Measurements from ENCODE around the gene ADNP2. TPM values are rescaled to one million over a fixed set of nuclear protein-coding genes. Genes with fewer than 3 reads are reported as not detected.
A peak's percentile ranks its signal among the peaks of the same experiment; 100 is the strongest.
"Not testable (repeated sequence)": the region's sequence is repeated elsewhere in the genome, so short reads cannot be mapped to it uniquely, and the experiment has no call there.

Gene ADNP2
- total RNA-seq, 1 donor from 2014 or later, result 29.8 TPM

- H3K9me3 Mint-ChIP-seq; intact Hi-C loops (cut with micrococcal nuclease); H3K27ac Mint-ChIP-seq: not testable (repeated sequence)
Measured at GRCh38 chr18:80164727-80165355, 55.8 kb downstream of the ADNP2 start.

GRCh38 chr18:80166240-80166639 is 57.2 kb downstream of the ADNP2 start:
- Mint-ChIP-seq H3K27ac (no peak overlapping the region), H3K4me1 (peaks cover 2% of the 10 kb centered on the region), H3K36me3 (ENCODE audit: low read depth) (no peaks in the 10 kb centered on the region), H3K27me3 (peaks cover 4% of the 10 kb centered on the region), H3K4me3 (no peak overlapping the region), H3K9me3 (peaks cover 5% of the 10 kb centered on the region)
- intact Hi-C loops (cut with micrococcal nuclease), result no loop called here
- DNase-seq, result no peak

More at GRCh38 chr18:80164727-80165355, 55.8 kb downstream of the ADNP2 start:
- not testable (repeated sequence) for H3K4me1 Mint-ChIP-seq; H3K27me3 Mint-ChIP-seq; DNase-seq; H3K36me3 Mint-ChIP-seq (ENCODE audit: low read depth); H3K4me3 Mint-ChIP-seq

GRCh38 chr18:80166725-80167124 is 57.7 kb downstream of the ADNP2 start:
- intact Hi-C loops (cut with micrococcal nuclease), result no loop called here
- DNase-seq, result no peak
- no peak overlapping the region for H3K27ac Mint-ChIP-seq

GRCh38 chr18:80167331-80167730 is 58.3 kb downstream of the ADNP2 start:
- H3K9me3 Mint-ChIP-seq, result peaks cover 5% of the 10 kb centered on the region
- no peaks in the 10 kb centered on the region for H3K36me3 Mint-ChIP-seq (ENCODE audit: low read depth)
- DNase-seq, result no peak
- intact Hi-C loops (cut with micrococcal nuclease), result no loop called here
- H3K4me3 Mint-ChIP-seq, result no peak overlapping the region
- H3K27ac Mint-ChIP-seq, result no peak overlapping the region
- H3K4me1 Mint-ChIP-seq, result peaks cover 7% of the 10 kb centered on the region
- H3K27me3 Mint-ChIP-seq, result peaks cover 8% of the 10 kb centered on the region

More at GRCh38 chr18:80166725-80167124, 57.7 kb downstream of the ADNP2 start:
- no peaks in the 10 kb centered on the region for H3K36me3 Mint-ChIP-seq (ENCODE audit: low read depth)
- no peak overlapping the region for H3K4me3 Mint-ChIP-seq
- peaks cover 7% of the 10 kb centered on the region for H3K4me1 Mint-ChIP-seq
- H3K27me3 Mint-ChIP-seq, result peaks cover 7% of the 10 kb centered on the region
- peaks cover 5% of the 10 kb centered on the region for H3K9me3 Mint-ChIP-seq

GRCh38 chr18:80167931-80168330 is 58.9 kb downstream of the ADNP2 start:
- H3K4me1 Mint-ChIP-seq, result peaks cover 7% of the 10 kb centered on the region
- no peak overlapping the region for H3K27ac Mint-ChIP-seq
- intact Hi-C loops (cut with micrococcal nuclease), result no loop called here
- H3K27me3 Mint-ChIP-seq, result peaks cover 8% of the 10 kb centered on the region
- no peak for DNase-seq
- H3K36me3 Mint-ChIP-seq (ENCODE audit: low read depth), result no peaks in the 10 kb centered on the region
- H3K4me3 Mint-ChIP-seq, result no peak overlapping the region
- peaks cover 5% of the 10 kb centered on the region for H3K9me3 Mint-ChIP-seq

GRCh38 chr18:80168346-80168745 is 59.3 kb downstream of the ADNP2 start:
- Mint-ChIP-seq H3K27me3 (peaks cover 8% of the 10 kb centered on the region), H3K36me3 (ENCODE audit: low read depth) (no peaks in the 10 kb centered on the region), H3K9me3 (peaks cover 5% of the 10 kb centered on the region), H3K4me1 (peaks cover 7% of the 10 kb centered on the region), H3K27ac (no peak overlapping the region), H3K4me3 (no peak overlapping the region)
- no peak for DNase-seq
- intact Hi-C loops (cut with micrococcal nuclease), result no loop called here

- peaks cover 7% of the 10 kb centered on the region for H3K4me1 Mint-ChIP-seq
- no peaks in the 10 kb centered on the region for H3K36me3 Mint-ChIP-seq (ENCODE audit: low read depth)
- no peak overlapping the region for H3K27ac Mint-ChIP-seq
- no peak overlapping the region for H3K4me3 Mint-ChIP-seq
- intact Hi-C loops (cut with micrococcal nuclease), result no loop called here
- peaks cover 5% of the 10 kb centered on the region for H3K9me3 Mint-ChIP-seq
- H3K27me3 Mint-ChIP-seq, result peaks cover 8% of the 10 kb centered on the region
- no peak for DNase-seq
Measured at GRCh38 chr18:80168982-80169381, 59.9 kb downstream of the ADNP2 start.

GRCh38 chr18:80169607-80170006 is 60.5 kb downstream of the ADNP2 start:
- peaks cover 7% of the 10 kb centered on the region for H3K4me1 Mint-ChIP-seq
- intact Hi-C loops (cut with micrococcal nuclease), result no loop called here
- peaks cover 11% of the 10 kb centered on the region for H3K27me3 Mint-ChIP-seq
- DNase-seq, result no peak
- no peaks in the 10 kb centered on the region for H3K36me3 Mint-ChIP-seq (ENCODE audit: low read depth)
- no peak overlapping the region for H3K27ac Mint-ChIP-seq
- no peak overlapping the region for H3K4me3 Mint-ChIP-seq
- peaks cover 4% of the 10 kb centered on the region for H3K9me3 Mint-ChIP-seq

- H3K36me3 Mint-ChIP-seq (ENCODE audit: low read depth), result no peaks in the 10 kb centered on the region
- no peaks in the 10 kb centered on the region for H3K9me3 Mint-ChIP-seq
- no peak overlapping the region for H3K27ac Mint-ChIP-seq
- no peak for DNase-seq
- intact Hi-C loops (cut with micrococcal nuclease), result no loop called here
- peaks cover 14% of the 10 kb centered on the region for H3K27me3 Mint-ChIP-seq
- H3K4me1 Mint-ChIP-seq, result peaks cover 10% of the 10 kb centered on the region
- no peak overlapping the region for H3K4me3 Mint-ChIP-seq
Measured at GRCh38 chr18:80170395-80171053, 61.5 kb downstream of the ADNP2 start.

GRCh38 chr18:80171054-80171872 is 62.2 kb downstream of the ADNP2 start:
- Mint-ChIP-seq H3K27ac (no peak overlapping the region), H3K4me3 (no peak overlapping the region), H3K9me3 (no peaks in the 10 kb centered on the region), H3K27me3 (peaks cover 14% of the 10 kb centered on the region), H3K4me1 (peaks cover 14% of the 10 kb centered on the region), H3K36me3 (ENCODE audit: low read depth) (no peaks in the 10 kb centered on the region)
- intact Hi-C loops (cut with micrococcal nuclease), result no loop called here
- peak; percentile 85 for DNase-seq

GRCh38 chr18:80172056-80172455 is 63.0 kb downstream of the ADNP2 start:
- H3K27me3 Mint-ChIP-seq, result peaks cover 14% of the 10 kb centered on the region
- intact Hi-C loops (cut with micrococcal nuclease), result no loop called here

GRCh38 chr18:80173060-80173459 is 64.0 kb downstream of the ADNP2 start:
- H3K27ac Mint-ChIP-seq, result no peak overlapping the region
- no peak overlapping the region for H3K4me3 Mint-ChIP-seq
- intact Hi-C loops (cut with micrococcal nuclease), result no loop called here
- H3K36me3 Mint-ChIP-seq (ENCODE audit: low read depth), result no peaks in the 10 kb centered on the region
- no peaks in the 10 kb centered on the region for H3K9me3 Mint-ChIP-seq
- H3K4me1 Mint-ChIP-seq, result peaks cover 14% of the 10 kb centered on the region
- no peak for DNase-seq
- H3K27me3 Mint-ChIP-seq, result peaks cover 14% of the 10 kb centered on the region

More at GRCh38 chr18:80172056-80172455, 63.0 kb downstream of the ADNP2 start:
- Mint-ChIP-seq H3K4me3 (no peak overlapping the region), H3K4me1 (peaks cover 14% of the 10 kb centered on the region), H3K36me3 (ENCODE audit: low read depth) (no peaks in the 10 kb centered on the region), H3K9me3 (no peaks in the 10 kb centered on the region), H3K27ac (no peak overlapping the region)
- DNase-seq, result no peak

GRCh38 chr18:80175451-80176204 is 66.6 kb downstream of the ADNP2 start:
- Mint-ChIP-seq H3K9me3 (no peaks in the 10 kb centered on the region), H3K27ac (no peak overlapping the region), H3K4me3 (no peak overlapping the region), H3K4me1 (peaks cover 14% of the 10 kb centered on the region), H3K27me3 (peaks cover 12% of the 10 kb centered on the region), H3K36me3 (ENCODE audit: low read depth) (no peaks in the 10 kb centered on the region)
- peak; percentile 72 for DNase-seq
- intact Hi-C loops (cut with micrococcal nuclease), result no loop called here
